ENCODE data around the gene TRAPPC10.

DNA sequence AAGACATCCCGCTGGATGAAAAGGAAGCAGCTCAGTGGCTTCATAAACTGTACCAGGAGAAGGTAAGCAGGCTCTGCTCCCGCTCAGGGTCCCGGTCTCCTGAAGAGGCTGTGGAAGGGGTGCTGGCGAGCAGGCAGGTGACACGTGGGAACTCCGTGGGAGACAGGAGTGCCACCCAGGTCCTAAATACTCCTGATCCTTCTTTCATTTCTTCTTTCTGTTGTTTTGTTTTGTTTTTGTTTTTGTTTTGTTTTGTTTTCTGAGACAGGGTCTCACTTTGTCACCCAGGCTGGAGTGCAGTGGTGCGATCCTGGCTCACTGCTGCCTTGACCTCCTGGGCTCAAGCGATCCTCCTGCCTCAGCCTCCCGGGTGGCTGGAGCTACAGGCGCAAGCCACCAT is 34.0 kb upstream of the TRAPPC10 start:
- no peak for TF ChIP-seq POLR2A (IDR thresholded peaks at IDR 0.05)
- TF ChIP-seq CTCF (IDR thresholded peaks at IDR 0.05): no peak
